Panc1 (cell line): ENCODE results near the gene NFAT5. TPM values are rescaled to one million over a fixed set of nuclear protein-coding genes. Genes with fewer than 3 reads are reported as not detected.
A peak's percentile ranks its signal among the peaks of the same experiment; 100 is the strongest.

Experiments used
- ATAC-seq: fragments of 200-7000 bp; cut with Tn5 transposase; 2 replicates; pipeline ENCODE4 v1.9.1; 2020; ENCODE audit warnings: mild to moderate bottlenecking, moderate library complexity
- BruUV-seq: library from RNA; stranded (reverse); fragments of 400-500 nt; replicated peaks from 2 replicates; lab custom pipeline; 2021; lab: Mats Ljungman, UMichigan
- CTCF ChIA-PET: fragments of 300-600 bp; sonication (Branson Sonifier 250); formaldehyde crosslinking; loops from one replicate; lab custom pipeline; 2022; ENCODE audit warnings: antibody characterized with exemption; lab: Charles Lee
- POLR2A ChIA-PET: fragments of 300-600 bp; sonication (Branson Sonifier 250); formaldehyde crosslinking; loops from one replicate; lab custom pipeline; 2022; ENCODE audit warnings: antibody characterized with exemption; lab: Charles Lee
- DNase-seq: peaks from one replicate; pipeline ENCODE4 v3.0.0-alpha.2; 2010; ENCODE audit warnings: low read depth, low spot score
- H3K27ac ChIP-seq: 2 replicates; pipeline ENCODE4 v1.5.1; 2011; ENCODE audit warnings: mild to moderate bottlenecking, low read length, inconsistent platforms
- H3K27me3 ChIP-seq: fragments of 200-500 bp; sonication (Bioruptor generic); 2 replicates; pipeline ENCODE4 v1.6.0; 2014; ENCODE audit warnings: low read length, inconsistent platforms; ENCODE audit not compliant: control insufficient read depth, insufficient read depth
- H3K36me3 ChIP-seq: fragments of 200-500 bp; sonication (Bioruptor generic); 2 replicates; pipeline ENCODE4 v1.5.1; 2014; ENCODE audit warnings: inconsistent platforms, mild to moderate bottlenecking, low read length, moderate library complexity; ENCODE audit not compliant: control insufficient read depth, insufficient read depth
- H3K4me1 ChIP-seq: 2 replicates; pipeline ENCODE4 v1.5.1; 2011; ENCODE audit warnings: inconsistent platforms, mild to moderate bottlenecking, low read length, moderate library complexity; ENCODE audit not compliant: control insufficient read depth, insufficient read depth
- H3K4me3 ChIP-seq, 2 experiments: 2 replicates each; pipeline ENCODE4 v1.5.1; 2011 to 2012; ENCODE audit warnings: low read depth in 2 of 2, low read length in 2 of 2, mild to moderate bottlenecking in 2 of 2, inconsistent platforms in 1 of 2, moderate library complexity in 1 of 2
- H3K9me3 ChIP-seq: fragments of 200-500 bp; sonication (Bioruptor generic); 2 replicates; pipeline ENCODE4 v1.5.1; 2014; ENCODE audit warnings: low read depth, mild to moderate bottlenecking, inconsistent platforms, low read length, moderate library complexity; ENCODE audit not compliant: control insufficient read depth, insufficient read depth
- POLR2AphosphoS5 ChIP-seq: IDR thresholded peaks from 2 replicates; pipeline ENCODE4 v1.6.1; 2012; ENCODE audit warnings: mild to moderate bottlenecking, low read depth, low read length, moderate library complexity
- SIN3A ChIP-seq: IDR thresholded peaks from 2 replicates; pipeline ENCODE4 v1.6.1; 2012; ENCODE audit warnings: low read depth, mild to moderate bottlenecking, low read length, moderate library complexity, borderline replicate concordance; ENCODE audit not compliant: insufficient read depth
- TCF7L2 ChIP-seq: IDR thresholded peaks from 2 replicates; pipeline ENCODE4 v1.6.1; 2011; ENCODE audit warnings: mild to moderate bottlenecking, low read depth, low read length, inconsistent platforms
- in situ Hi-C: cut with HindIII; loops from 2 replicates; pipeline ENCODE4 v1.10.0; 2016; ENCODE audit warnings: low sequenced_read_pairs, low pct_unique_long_range_greater_than_20kb
- intact Hi-C: fragments of 100-400 bp; cut with micrococcal nuclease; formaldehyde crosslinking; loops from one replicate; pipeline ENCODE4 v1.10.0; 2022; ENCODE audit not compliant: unreplicated experiment
- total RNA-seq: library from RNA; stranded (reverse); gene quantifications from one replicate; pipeline ENCODE4 v1.2.1, GENCODE V29; 2021; ENCODE audit not compliant: unreplicated experiment
- TF ChIP-seq, protein P1 (sequence below): fragments of 450-650 bp; IDR thresholded peaks from 2 replicates; pipeline ENCODE4 v1.5.1; 2017; ENCODE audit warnings: mild to moderate bottlenecking
- TF ChIP-seq, protein P2 (sequence below), 2 experiments: IDR thresholded peaks; 2 replicates each; pipeline ENCODE4 v1.6.1; 2011 to 2012; ENCODE audit warnings: low read depth in 2 of 2, control low read depth in 1 of 2, low read length in 1 of 2, mild to moderate bottlenecking in 1 of 2, moderate library complexity in 1 of 2; ENCODE audit not compliant: insufficient read depth in 1 of 2

NFAT5 gene
- total RNA-seq, 1 experiment from 2014 or later = 57.0 TPM

GRCh38 chr16:69520800-69521602, 44.8 kb upstream of the NFAT5 start:
- no peak for TF ChIP-seq POLR2AphosphoS5
- TF ChIP-seq, protein P1, sequence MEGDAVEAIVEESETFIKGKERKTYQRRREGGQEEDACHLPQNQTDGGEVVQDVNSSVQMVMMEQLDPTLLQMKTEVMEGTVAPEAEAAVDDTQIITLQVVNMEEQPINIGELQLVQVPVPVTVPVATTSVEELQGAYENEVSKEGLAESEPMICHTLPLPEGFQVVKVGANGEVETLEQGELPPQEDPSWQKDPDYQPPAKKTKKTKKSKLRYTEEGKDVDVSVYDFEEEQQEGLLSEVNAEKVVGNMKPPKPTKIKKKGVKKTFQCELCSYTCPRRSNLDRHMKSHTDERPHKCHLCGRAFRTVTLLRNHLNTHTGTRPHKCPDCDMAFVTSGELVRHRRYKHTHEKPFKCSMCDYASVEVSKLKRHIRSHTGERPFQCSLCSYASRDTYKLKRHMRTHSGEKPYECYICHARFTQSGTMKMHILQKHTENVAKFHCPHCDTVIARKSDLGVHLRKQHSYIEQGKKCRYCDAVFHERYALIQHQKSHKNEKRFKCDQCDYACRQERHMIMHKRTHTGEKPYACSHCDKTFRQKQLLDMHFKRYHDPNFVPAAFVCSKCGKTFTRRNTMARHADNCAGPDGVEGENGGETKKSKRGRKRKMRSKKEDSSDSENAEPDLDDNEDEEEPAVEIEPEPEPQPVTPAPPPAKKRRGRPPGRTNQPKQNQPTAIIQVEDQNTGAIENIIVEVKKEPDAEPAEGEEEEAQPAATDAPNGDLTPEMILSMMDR = no peak
- no peak for TF ChIP-seq SIN3A
- no peak for TF ChIP-seq TCF7L2
- TF ChIP-seq, protein P2, sequence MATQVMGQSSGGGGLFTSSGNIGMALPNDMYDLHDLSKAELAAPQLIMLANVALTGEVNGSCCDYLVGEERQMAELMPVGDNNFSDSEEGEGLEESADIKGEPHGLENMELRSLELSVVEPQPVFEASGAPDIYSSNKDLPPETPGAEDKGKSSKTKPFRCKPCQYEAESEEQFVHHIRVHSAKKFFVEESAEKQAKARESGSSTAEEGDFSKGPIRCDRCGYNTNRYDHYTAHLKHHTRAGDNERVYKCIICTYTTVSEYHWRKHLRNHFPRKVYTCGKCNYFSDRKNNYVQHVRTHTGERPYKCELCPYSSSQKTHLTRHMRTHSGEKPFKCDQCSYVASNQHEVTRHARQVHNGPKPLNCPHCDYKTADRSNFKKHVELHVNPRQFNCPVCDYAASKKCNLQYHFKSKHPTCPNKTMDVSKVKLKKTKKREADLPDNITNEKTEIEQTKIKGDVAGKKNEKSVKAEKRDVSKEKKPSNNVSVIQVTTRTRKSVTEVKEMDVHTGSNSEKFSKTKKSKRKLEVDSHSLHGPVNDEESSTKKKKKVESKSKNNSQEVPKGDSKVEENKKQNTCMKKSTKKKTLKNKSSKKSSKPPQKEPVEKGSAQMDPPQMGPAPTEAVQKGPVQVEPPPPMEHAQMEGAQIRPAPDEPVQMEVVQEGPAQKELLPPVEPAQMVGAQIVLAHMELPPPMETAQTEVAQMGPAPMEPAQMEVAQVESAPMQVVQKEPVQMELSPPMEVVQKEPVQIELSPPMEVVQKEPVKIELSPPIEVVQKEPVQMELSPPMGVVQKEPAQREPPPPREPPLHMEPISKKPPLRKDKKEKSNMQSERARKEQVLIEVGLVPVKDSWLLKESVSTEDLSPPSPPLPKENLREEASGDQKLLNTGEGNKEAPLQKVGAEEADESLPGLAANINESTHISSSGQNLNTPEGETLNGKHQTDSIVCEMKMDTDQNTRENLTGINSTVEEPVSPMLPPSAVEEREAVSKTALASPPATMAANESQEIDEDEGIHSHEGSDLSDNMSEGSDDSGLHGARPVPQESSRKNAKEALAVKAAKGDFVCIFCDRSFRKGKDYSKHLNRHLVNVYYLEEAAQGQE (IDR thresholded peaks at IDR 0.05; ENCODE audit: insufficient read depth in 1 of 2, low read depth in 2 of 2, low read length in 1 of 2) = no peak
- ChIA-PET CTCF (interaction anchor here (0.5 kb wide), 1 partner anchor 509 kb away, joined by 9 read pairs; no protein-coding TSS in a partner anchor), POLR2A (no interaction called here)
- H3K4me1 ChIP-seq = peaks cover 22% of the 10 kb centered on the region
- H3K36me3 ChIP-seq = peaks cover 2% of the 10 kb centered on the region; the same call in 1 of the 2 replicates
- H3K27ac ChIP-seq = peak overlapping the region; percentile 81
- H3K27me3 ChIP-seq = no peaks in the 10 kb centered on the region
- H3K4me3 ChIP-seq = no peak overlapping the region
- intact Hi-C loops (no loop called here), in situ Hi-C loops (no loop called here)
- ATAC-seq (peak; percentile 45; the same call in 1 of the 2 replicates), DNase-seq (no peak)
- H3K9me3 ChIP-seq = no peaks in the 10 kb centered on the region
- BruUV-seq = no TSS peak

GRCh38 chr16:69522041-69522578, 43.7 kb upstream of the NFAT5 start:
- H3K4me3 ChIP-seq = no peak overlapping the region
- ChIA-PET POLR2A (no interaction called here), CTCF (no interaction called here)
- BruUV-seq = no TSS peak
- peaks cover 2% of the 10 kb centered on the region; the same call in 1 of the 2 replicates for H3K36me3 ChIP-seq
- peak overlapping the region; percentile 81 for H3K27ac ChIP-seq
- peaks cover 26% of the 10 kb centered on the region for H3K4me1 ChIP-seq
- no peaks in the 10 kb centered on the region for H3K9me3 ChIP-seq
- ATAC-seq (no peak), DNase-seq (no peak)
- H3K27me3 ChIP-seq = no peaks in the 10 kb centered on the region
- TF ChIP-seq, protein P1 = no peak
- in situ Hi-C loops (no loop called here), intact Hi-C loops (no loop called here)
